IMR-90 (cell line): ENCODE measurements around the gene ATXN10.

ENCODE experiments used
- BHLHE40 ChIP-seq: fragments of 150-350 bp; IDR thresholded peaks from 2 replicates; pipeline ENCODE4 v1.6.1; 2016; ENCODE audit warnings: mild to moderate bottlenecking, low read depth, low read length
- CEBPB ChIP-seq: IDR thresholded peaks from 2 replicates; pipeline ENCODE4 v1.6.1; 2012; ENCODE audit warnings: low read depth, low read length, improper control_type of control experiment
- CTCF ChIP-seq: conservative IDR thresholded peaks from 2 replicates; pipeline ENCODE4 v1.5.1; 2012; ENCODE audit warnings: mild to moderate bottlenecking, low read depth, low read length, improper control_type of control experiment
- ELK1 ChIP-seq: fragments of 150-350 bp; IDR thresholded peaks from 2 replicates; pipeline ENCODE4 v1.6.1; 2016; ENCODE audit warnings: low read depth, mild to moderate bottlenecking, low read length, moderate library complexity, borderline replicate concordance
- FOS ChIP-seq: fragments of 150-350 bp; IDR thresholded peaks from 2 replicates; pipeline ENCODE4 v1.6.1; 2016; ENCODE audit warnings: low read depth, low read length
- MAZ ChIP-seq: IDR thresholded peaks from 2 replicates; pipeline ENCODE4 v1.6.1; 2012; ENCODE audit warnings: low read depth, mild to moderate bottlenecking, low read length, improper control_type of control experiment, moderate library complexity, borderline replicate concordance
- POLR2A ChIP-seq: IDR thresholded peaks from 2 replicates; pipeline ENCODE4 v1.6.1; 2012; ENCODE audit warnings: mild to moderate bottlenecking, low read depth, low read length
- RAD21 ChIP-seq: IDR thresholded peaks from 2 replicates; pipeline ENCODE4 v1.6.1; 2012; ENCODE audit warnings: low read length, improper control_type of control experiment
- SMC3 ChIP-seq: fragments of 150-350 bp; IDR thresholded peaks from 2 replicates; pipeline ENCODE4 v1.6.1; 2016; ENCODE audit warnings: low read depth, mild to moderate bottlenecking, antibody characterized with exemption, low read length, moderate library complexity
- USF2 ChIP-seq: fragments of 150-350 bp; IDR thresholded peaks from 2 replicates; pipeline ENCODE4 v1.6.1; 2017; ENCODE audit warnings: mild to moderate bottlenecking, antibody characterized with exemption, low read length, low read depth

GRCh38 chr22:45818424-45819085 is 146.9 kb downstream of the ATXN10 start:
- no peak for TF ChIP-seq CTCF
- TF ChIP-seq FOS, result no peak
- no peak for TF ChIP-seq POLR2A
- no peak for TF ChIP-seq MAZ
- TF ChIP-seq RAD21, result no peak
- no peak for TF ChIP-seq BHLHE40
- no peak for TF ChIP-seq USF2
- TF ChIP-seq ELK1, result no peak
- TF ChIP-seq CEBPB, result no peak
- TF ChIP-seq SMC3, result no peak
